CD4-positive, alpha-beta T cell treated with Interleukin-4 for 1 hour (primary cell): ENCODE data around the gene CNOT4.
"Not testable (repeated sequence)": the region's sequence is repeated elsewhere in the genome, so short reads cannot be mapped to it uniquely, and the experiment has no call there.

ENCODE experiments used
- DNase-seq, 2 donors: peaks; one replicate each; pipeline ENCODE4 v3.0.0-alpha.2; 2020 to 2022

CNOT4 gene

DNA sequence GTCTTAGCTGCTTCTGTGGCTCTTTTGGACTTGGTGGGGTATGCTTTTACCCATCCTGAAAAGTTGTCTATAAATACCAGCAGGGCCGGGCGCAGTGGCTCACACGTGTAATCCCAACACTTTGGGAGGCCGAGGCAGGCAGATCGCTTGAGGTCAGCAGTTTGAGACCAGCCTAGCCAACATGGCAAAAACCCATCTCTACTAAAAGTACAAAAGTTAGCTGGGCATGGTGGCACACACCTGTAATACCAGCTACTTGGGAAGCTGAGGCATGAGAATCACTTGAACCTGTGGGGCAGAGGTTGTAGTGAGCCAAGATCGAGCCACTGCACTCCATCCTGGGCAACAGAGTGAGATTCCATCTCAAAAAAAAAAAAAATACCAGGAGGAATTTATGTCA, 188.9 kb downstream of the CNOT4 start:
- DNase-seq: not testable (repeated sequence)

DNA sequence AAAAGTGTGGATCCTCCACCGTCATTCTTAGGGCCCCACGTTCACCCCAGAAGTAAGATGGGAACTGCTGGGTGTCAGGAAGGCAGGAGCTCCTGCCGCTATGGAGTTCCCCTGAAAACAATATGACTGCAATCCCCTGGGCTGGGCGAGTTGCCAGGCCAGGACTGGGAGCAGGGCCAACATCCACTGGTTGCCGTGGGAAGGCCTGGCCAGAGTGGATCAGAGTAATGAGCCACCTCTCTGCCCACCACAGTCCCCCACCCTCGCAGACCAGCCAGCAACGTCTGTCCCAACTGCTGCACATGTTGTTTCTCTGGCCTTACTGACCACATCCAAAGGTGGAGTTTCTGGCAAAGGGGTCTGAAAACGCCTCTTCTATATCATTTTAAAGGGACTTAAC, 189.6 kb downstream of the CNOT4 start:
- DNase-seq: no peak

DNA sequence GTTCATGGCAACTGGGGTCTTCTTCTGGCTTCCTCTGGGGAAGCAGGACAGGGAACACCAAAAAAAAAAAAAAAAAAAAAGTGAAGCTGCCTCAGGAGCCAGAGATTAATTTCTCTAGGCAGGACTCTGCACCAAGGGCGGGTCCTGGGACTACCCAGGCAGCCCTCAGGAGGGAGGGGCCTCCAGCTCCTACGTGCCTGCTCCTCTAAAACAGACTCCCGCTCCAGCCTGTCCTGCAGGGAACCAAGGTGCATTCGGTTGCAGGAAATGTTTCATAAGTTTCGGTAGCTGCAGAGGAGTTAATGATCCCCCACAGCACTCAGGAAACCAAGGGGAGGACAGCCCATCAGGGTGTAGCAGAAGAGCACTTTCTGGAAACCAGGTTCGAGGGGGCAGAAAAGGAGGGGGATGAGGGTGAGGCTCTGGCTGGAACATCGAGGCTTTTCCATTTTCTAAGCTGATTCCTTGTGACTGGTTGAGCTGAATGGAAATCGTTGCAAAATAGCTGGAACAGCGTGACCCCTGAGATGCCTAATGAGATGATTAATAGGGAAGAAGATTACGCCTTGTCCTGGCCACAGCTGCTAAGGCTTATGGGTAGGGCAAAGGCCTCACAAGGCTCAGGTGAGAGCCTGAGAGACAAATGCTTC, 192.1 kb downstream of the CNOT4 start:
- DNase-seq: no peak

DNA sequence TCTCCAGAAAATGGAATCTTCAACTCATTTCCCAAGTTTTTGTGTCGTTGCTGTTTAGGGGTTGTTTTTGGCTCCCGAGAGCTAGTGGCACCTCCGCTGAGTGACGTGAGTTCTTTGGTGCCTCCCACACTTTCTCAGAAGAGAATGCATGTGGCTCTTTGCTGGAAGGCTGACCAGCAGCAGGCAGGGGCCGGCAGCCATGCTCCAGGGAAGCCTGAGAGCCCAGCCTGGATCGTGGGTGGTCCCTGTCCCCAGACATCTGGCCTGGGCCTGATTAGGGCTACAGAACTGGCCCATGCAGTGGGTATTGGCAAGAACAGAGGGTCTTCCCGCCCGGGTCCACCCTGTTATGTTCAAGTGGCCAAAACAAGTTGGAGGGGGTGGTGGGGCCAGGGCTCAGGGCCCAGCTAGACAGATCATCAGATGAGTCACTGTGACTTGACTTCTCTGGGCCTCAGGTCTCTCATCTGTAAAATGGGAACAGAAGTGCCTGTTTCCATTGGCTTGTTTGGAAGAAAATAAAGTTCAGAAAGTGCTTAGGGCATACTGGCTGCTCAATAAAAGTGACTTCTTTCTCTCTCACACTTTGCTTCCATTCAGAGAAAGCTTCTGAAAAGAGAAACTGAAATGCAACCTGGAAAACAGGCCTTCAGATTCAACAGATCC, 193.1 kb downstream of the CNOT4 start:
- no peak for DNase-seq

DNA sequence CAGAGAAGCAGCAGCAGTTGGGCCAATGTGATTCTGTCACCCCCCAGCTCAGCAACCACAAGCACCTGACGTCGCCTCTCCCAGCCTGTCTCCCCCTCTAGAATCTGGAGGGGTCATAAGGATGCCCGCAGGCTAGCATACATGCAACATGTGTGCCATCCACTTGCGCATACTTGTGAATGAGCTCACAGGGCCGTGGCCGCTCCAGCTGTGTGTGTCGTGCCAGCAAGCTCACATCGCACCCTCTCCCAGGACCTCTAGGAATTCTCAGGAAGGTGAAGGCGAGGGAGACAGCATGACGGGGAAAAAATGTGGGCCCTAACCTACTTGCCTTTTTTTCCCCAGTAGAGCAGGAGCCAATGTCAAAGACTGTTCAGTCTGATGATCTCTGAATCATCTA, 195.9 kb downstream of the CNOT4 start:
- DNase-seq: no peak
